HEK293 (cell line): ENCODE results near the gene EREG.

ENCODE experiments used
- CTCF ChIA-PET: fragments of 350-600 bp; formaldehyde crosslinking; extraction: SDS; loops from one replicate; lab custom pipeline; 2021; ENCODE audit warnings: antibody characterized with exemption; lab: Yijun Ruan, JAX
- POLR2A ChIA-PET: fragments of 300-600 bp; formaldehyde crosslinking; extraction: SDS; loops from one replicate; lab custom pipeline; 2020; ENCODE audit warnings: antibody characterized with exemption, inconsistent platforms; lab: Yijun Ruan, JAX
- H3K27ac ChIP-seq: fragments of 200-500 bp; sonication (Bioruptor generic); 2 replicates; pipeline ENCODE4 v1.5.1; 2014; ENCODE audit warnings: low read depth, low read length, control low read depth, inconsistent platforms; ENCODE audit errors: extremely low read depth
- H3K36me3 ChIP-seq, 2 experiments: fragments of 200-500 bp in 1 of 2; sonication (Bioruptor generic) in 1 of 2; 1 replicate in 1 of 2; 2 replicates in 1 of 2; pipeline ENCODE4 v1.5.1; 2014 to 2017; ENCODE audit warnings: inconsistent platforms in 2 of 2, low read length in 2 of 2; ENCODE audit not compliant: control insufficient read depth in 2 of 2, insufficient read depth in 1 of 2
- H3K4me1 ChIP-seq: fragments of 200-500 bp; sonication (Bioruptor generic); 2 replicates; pipeline ENCODE4 v1.5.1; 2014; ENCODE audit warnings: mild to moderate bottlenecking, low read length, inconsistent platforms; ENCODE audit not compliant: control insufficient read depth, insufficient read depth
- H3K4me3 ChIP-seq: 2 replicates; pipeline ENCODE4 v1.5.1; 2011; ENCODE audit warnings: low read depth, mild to moderate bottlenecking, control low read depth, low read length, moderate library complexity
- H3K9me3 ChIP-seq: fragments of 200-500 bp; sonication (Bioruptor generic); 2 replicates; pipeline ENCODE4 v1.5.1; 2014; ENCODE audit warnings: low read depth, low read length, inconsistent platforms; ENCODE audit not compliant: control insufficient read depth, insufficient read depth
- EGR2 ChIP-seq: fragments of 450-650 bp; formaldehyde crosslinking; IDR thresholded peaks from 2 replicates; pipeline ENCODE4 v1.5.1; 2016; ENCODE audit warnings: low read depth, missing biosample characterization, missing genetic modification characterization
- GLIS1 ChIP-seq: fragments of 450-650 bp; formaldehyde crosslinking; IDR thresholded peaks from 2 replicates; pipeline ENCODE4 v1.5.1; 2016; ENCODE audit warnings: missing biosample characterization, missing genetic modification characterization
- KLF8 ChIP-seq: fragments of 450-650 bp; formaldehyde crosslinking; IDR thresholded peaks from 2 replicates; pipeline ENCODE4 v1.5.1; 2016; ENCODE audit warnings: missing biosample characterization, missing genetic modification characterization
- ZFP3 ChIP-seq: fragments of 450-650 bp; formaldehyde crosslinking; IDR thresholded peaks from 2 replicates; pipeline ENCODE4 v1.5.1; 2016; ENCODE audit warnings: low read depth, missing biosample characterization, missing genetic modification characterization
- ZNF169 ChIP-seq: fragments of 450-650 bp; formaldehyde crosslinking; IDR thresholded peaks from 2 replicates; pipeline ENCODE4 v1.5.1; 2016; ENCODE audit warnings: missing biosample characterization, missing genetic modification characterization
- ZNF202 ChIP-seq: fragments of 450-650 bp; formaldehyde crosslinking; IDR thresholded peaks from 2 replicates; pipeline ENCODE4 v1.5.1; 2016; ENCODE audit warnings: missing biosample characterization, missing genetic modification characterization, borderline replicate concordance
- ZNF223 ChIP-seq: fragments of 450-650 bp; formaldehyde crosslinking; IDR thresholded peaks from 2 replicates; pipeline ENCODE4 v1.5.1; 2016; ENCODE audit warnings: missing biosample characterization, missing genetic modification characterization
- ZNF239 ChIP-seq: fragments of 450-650 bp; formaldehyde crosslinking; IDR thresholded peaks from 2 replicates; pipeline ENCODE4 v1.5.1; 2016; ENCODE audit warnings: missing biosample characterization, missing genetic modification characterization
- ZNF266 ChIP-seq: fragments of 450-650 bp; formaldehyde crosslinking; IDR thresholded peaks from 2 replicates; pipeline ENCODE4 v1.5.1; 2016; ENCODE audit warnings: missing biosample characterization, missing genetic modification characterization, low read depth
- ZNF514 ChIP-seq: fragments of 450-650 bp; formaldehyde crosslinking; IDR thresholded peaks from 2 replicates; pipeline ENCODE4 v1.5.1; 2016; ENCODE audit warnings: missing biosample characterization, missing genetic modification characterization
- ZNF548 ChIP-seq: fragments of 450-650 bp; formaldehyde crosslinking; IDR thresholded peaks from 2 replicates; pipeline ENCODE4 v1.5.1; 2016; ENCODE audit warnings: missing biosample characterization, missing genetic modification characterization
- ZNF571 ChIP-seq: fragments of 450-650 bp; formaldehyde crosslinking; IDR thresholded peaks from 2 replicates; pipeline ENCODE4 v1.5.0; 2017; ENCODE audit warnings: missing biosample characterization, missing genetic modification characterization
- ZNF585B ChIP-seq: fragments of 450-650 bp; formaldehyde crosslinking; IDR thresholded peaks from 2 replicates; pipeline ENCODE4 v1.5.1; 2016; ENCODE audit warnings: missing biosample characterization, missing genetic modification characterization
- ZNF621 ChIP-seq: fragments of 450-650 bp; formaldehyde crosslinking; IDR thresholded peaks from 2 replicates; pipeline ENCODE4 v1.5.1; 2017; ENCODE audit warnings: missing biosample characterization, missing genetic modification characterization
- ZNF654 ChIP-seq: fragments of 450-650 bp; formaldehyde crosslinking; IDR thresholded peaks from 2 replicates; pipeline ENCODE4 v1.5.1; 2016; ENCODE audit warnings: low read depth, missing biosample characterization, missing genetic modification characterization
- ZNF664 ChIP-seq: fragments of 450-650 bp; formaldehyde crosslinking; IDR thresholded peaks from 2 replicates; pipeline ENCODE4 v1.5.1; 2016; ENCODE audit warnings: missing biosample characterization, missing genetic modification characterization
- ZNF830 ChIP-seq: fragments of 450-650 bp; IDR thresholded peaks from 2 replicates; pipeline ENCODE4 v1.5.0; 2018; ENCODE audit warnings: missing biosample characterization, missing genetic modification characterization, low read depth, mild to moderate bottlenecking, moderate library complexity
- TF ChIP-seq, protein P1 (sequence below): fragments of 450-650 bp; formaldehyde crosslinking; IDR thresholded peaks from 2 replicates; pipeline ENCODE4 v1.5.1; 2017; ENCODE audit warnings: missing biosample characterization, missing genetic modification characterization
- TF ChIP-seq, protein P2 (sequence below): fragments of 450-650 bp; formaldehyde crosslinking; IDR thresholded peaks from 2 replicates; pipeline ENCODE4 v1.5.1; 2016; ENCODE audit warnings: missing biosample characterization, missing genetic modification characterization
- TF ChIP-seq, protein P3 (sequence below): fragments of 450-650 bp; IDR thresholded peaks from 2 replicates; pipeline ENCODE4 v1.5.1; 2018; ENCODE audit warnings: missing biosample characterization, mild to moderate bottlenecking, missing genetic modification characterization
- TF ChIP-seq, protein P4 (sequence below): fragments of 450-650 bp; formaldehyde crosslinking; optimal IDR thresholded peaks from 2 replicates; pipeline ENCODE3; 2016; ENCODE audit warnings: missing biosample characterization, mild to moderate bottlenecking, missing genetic modification characterization
- TF ChIP-seq, protein P5 (sequence below): fragments of 450-650 bp; formaldehyde crosslinking; IDR thresholded peaks from 2 replicates; pipeline ENCODE4 v1.5.1; 2017; ENCODE audit warnings: missing biosample characterization, missing genetic modification characterization
- TF ChIP-seq, protein P6 (sequence below): fragments of 450-650 bp; formaldehyde crosslinking; IDR thresholded peaks from 2 replicates; pipeline ENCODE4 v1.5.1; 2016; ENCODE audit warnings: missing biosample characterization, missing genetic modification characterization
- TF ChIP-seq, protein P7 (sequence below): fragments of 450-650 bp; formaldehyde crosslinking; IDR thresholded peaks from 2 replicates; pipeline ENCODE4 v1.5.0; 2017; ENCODE audit warnings: missing biosample characterization, missing genetic modification characterization, borderline replicate concordance

EREG gene

DNA sequence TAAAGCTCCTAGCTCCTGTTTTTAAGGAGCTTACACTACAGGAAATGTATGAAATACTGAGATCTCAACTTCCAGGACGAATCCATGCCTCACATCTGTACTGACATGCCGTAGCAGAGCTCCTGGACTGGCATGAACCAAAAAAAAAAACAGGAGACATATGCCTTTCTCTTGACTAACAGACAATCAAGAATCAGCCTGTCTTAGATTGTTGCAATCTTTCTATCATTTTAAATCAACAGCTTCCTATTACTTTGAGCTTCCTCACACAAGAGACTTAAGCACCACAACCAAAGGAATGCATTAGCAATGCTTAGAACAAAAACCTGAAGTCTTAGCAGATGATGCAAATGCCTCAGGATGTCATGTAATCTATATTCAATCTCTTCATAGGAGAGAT lies 45.3 kb downstream of the EREG start (continued):
- TF ChIP-seq, protein P1, sequence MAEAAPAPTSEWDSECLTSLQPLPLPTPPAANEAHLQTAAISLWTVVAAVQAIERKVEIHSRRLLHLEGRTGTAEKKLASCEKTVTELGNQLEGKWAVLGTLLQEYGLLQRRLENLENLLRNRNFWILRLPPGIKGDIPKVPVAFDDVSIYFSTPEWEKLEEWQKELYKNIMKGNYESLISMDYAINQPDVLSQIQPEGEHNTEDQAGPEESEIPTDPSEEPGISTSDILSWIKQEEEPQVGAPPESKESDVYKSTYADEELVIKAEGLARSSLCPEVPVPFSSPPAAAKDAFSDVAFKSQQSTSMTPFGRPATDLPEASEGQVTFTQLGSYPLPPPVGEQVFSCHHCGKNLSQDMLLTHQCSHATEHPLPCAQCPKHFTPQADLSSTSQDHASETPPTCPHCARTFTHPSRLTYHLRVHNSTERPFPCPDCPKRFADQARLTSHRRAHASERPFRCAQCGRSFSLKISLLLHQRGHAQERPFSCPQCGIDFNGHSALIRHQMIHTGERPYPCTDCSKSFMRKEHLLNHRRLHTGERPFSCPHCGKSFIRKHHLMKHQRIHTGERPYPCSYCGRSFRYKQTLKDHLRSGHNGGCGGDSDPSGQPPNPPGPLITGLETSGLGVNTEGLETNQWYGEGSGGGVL: no peak
- no peak for TF ChIP-seq ZNF514
- TF ChIP-seq, protein P2, sequence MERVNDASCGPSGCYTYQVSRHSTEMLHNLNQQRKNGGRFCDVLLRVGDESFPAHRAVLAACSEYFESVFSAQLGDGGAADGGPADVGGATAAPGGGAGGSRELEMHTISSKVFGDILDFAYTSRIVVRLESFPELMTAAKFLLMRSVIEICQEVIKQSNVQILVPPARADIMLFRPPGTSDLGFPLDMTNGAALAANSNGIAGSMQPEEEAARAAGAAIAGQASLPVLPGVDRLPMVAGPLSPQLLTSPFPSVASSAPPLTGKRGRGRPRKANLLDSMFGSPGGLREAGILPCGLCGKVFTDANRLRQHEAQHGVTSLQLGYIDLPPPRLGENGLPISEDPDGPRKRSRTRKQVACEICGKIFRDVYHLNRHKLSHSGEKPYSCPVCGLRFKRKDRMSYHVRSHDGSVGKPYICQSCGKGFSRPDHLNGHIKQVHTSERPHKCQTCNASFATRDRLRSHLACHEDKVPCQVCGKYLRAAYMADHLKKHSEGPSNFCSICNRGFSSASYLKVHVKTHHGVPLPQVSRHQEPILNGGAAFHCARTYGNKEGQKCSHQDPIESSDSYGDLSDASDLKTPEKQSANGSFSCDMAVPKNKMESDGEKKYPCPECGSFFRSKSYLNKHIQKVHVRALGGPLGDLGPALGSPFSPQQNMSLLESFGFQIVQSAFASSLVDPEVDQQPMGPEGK (tag by site-specific recombination): no peak
- TF ChIP-seq ZNF548 (tag by site-specific recombination): no peak
- TF ChIP-seq, all 188 proteins: peak for 0

DNA sequence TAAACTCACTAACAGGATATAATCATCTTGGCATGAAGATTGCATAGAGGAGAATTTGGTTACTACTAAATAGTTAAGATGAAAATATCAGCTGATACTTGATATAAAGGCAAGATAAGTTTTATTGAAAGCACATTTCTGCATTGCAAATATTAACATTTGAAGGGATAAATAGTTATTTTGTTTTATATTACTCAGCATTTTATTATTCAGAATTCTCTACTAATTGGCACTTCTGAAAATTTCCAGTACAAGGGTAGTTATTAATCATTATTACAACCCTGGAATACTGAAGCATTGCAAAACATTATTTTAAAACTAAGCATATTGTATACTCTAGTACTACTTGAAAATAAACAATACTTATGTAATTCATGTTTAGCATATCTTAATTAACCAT lies 47.3 kb downstream of the EREG start:
- CTCF ChIA-PET: no interaction called here
- POLR2A ChIA-PET: no interaction called here

More for the DNA sequence above, 47.3 kb downstream of the EREG start:
- H3K4me1 ChIP-seq: no peaks in the 10 kb centered on the region
- no peak overlapping the region for H3K27ac ChIP-seq
- H3K4me3 ChIP-seq: no peak overlapping the region
- no peaks in the 10 kb centered on the region for H3K9me3 ChIP-seq
- no peaks in the 10 kb centered on the region for H3K36me3 ChIP-seq
- TF ChIP-seq ZNF223: no peak
- no peak for TF ChIP-seq ZNF830 (tag by site-specific recombination)
- TF ChIP-seq ZNF169 (tag by site-specific recombination): no peak
- TF ChIP-seq ZNF202 (tag by site-specific recombination): no peak
- TF ChIP-seq ZNF571: no peak
- no peak for TF ChIP-seq EGR2
- TF ChIP-seq, protein P3, sequence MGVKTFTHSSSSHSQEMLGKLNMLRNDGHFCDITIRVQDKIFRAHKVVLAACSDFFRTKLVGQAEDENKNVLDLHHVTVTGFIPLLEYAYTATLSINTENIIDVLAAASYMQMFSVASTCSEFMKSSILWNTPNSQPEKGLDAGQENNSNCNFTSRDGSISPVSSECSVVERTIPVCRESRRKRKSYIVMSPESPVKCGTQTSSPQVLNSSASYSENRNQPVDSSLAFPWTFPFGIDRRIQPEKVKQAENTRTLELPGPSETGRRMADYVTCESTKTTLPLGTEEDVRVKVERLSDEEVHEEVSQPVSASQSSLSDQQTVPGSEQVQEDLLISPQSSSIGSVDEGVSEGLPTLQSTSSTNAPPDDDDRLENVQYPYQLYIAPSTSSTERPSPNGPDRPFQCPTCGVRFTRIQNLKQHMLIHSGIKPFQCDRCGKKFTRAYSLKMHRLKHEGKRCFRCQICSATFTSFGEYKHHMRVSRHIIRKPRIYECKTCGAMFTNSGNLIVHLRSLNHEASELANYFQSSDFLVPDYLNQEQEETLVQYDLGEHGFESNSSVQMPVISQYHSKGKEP: no peak
- no peak for TF ChIP-seq ZNF664
- TF ChIP-seq ZNF621: no peak
- TF ChIP-seq, protein P4, sequence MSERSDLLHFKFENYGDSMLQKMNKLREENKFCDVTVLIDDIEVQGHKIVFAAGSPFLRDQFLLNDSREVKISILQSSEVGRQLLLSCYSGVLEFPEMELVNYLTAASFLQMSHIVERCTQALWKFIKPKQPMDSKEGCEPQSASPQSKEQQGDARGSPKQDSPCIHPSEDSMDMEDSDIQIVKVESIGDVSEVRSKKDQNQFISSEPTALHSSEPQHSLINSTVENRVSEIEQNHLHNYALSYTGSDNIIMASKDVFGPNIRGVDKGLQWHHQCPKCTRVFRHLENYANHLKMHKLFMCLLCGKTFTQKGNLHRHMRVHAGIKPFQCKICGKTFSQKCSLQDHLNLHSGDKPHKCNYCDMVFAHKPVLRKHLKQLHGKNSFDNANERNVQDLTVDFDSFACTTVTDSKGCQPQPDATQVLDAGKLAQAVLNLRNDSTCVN (tag by site-specific recombination): no peak
- TF ChIP-seq ZFP3 (tag by site-specific recombination): no peak
- TF ChIP-seq KLF8 (tag by site-specific recombination): no peak
- no peak for TF ChIP-seq ZNF266 (tag by site-specific recombination)
- no peak for TF ChIP-seq ZNF585B (tag by site-specific recombination)
- TF ChIP-seq GLIS1 (tag by site-specific recombination): no peak
- TF ChIP-seq, protein P5, sequence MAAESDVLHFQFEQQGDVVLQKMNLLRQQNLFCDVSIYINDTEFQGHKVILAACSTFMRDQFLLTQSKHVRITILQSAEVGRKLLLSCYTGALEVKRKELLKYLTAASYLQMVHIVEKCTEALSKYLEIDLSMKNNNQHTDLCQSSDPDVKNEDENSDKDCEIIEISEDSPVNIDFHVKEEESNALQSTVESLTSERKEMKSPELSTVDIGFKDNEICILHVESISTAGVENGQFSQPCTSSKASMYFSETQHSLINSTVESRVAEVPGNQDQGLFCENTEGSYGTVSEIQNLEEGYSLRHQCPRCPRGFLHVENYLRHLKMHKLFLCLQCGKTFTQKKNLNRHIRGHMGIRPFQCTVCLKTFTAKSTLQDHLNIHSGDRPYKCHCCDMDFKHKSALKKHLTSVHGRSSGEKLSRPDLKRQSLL (tag by site-specific recombination): no peak
- TF ChIP-seq ZNF654 (tag by site-specific recombination): no peak
- no peak for TF ChIP-seq ZNF239 (tag by site-specific recombination)
- TF ChIP-seq, protein P6, sequence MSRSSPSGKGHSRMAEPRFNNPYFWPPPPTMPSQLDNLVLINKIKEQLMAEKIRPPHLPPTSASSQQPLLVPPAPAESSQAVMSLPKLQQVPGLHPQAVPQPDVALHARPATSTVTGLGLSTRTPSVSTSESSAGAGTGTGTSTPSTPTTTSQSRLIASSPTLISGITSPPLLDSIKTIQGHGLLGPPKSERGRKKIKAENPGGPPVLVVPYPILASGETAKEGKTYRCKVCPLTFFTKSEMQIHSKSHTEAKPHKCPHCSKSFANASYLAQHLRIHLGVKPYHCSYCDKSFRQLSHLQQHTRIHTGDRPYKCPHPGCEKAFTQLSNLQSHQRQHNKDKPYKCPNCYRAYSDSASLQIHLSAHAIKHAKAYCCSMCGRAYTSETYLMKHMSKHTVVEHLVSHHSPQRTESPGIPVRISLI (tag by site-specific recombination): no peak
- TF ChIP-seq, protein P7, sequence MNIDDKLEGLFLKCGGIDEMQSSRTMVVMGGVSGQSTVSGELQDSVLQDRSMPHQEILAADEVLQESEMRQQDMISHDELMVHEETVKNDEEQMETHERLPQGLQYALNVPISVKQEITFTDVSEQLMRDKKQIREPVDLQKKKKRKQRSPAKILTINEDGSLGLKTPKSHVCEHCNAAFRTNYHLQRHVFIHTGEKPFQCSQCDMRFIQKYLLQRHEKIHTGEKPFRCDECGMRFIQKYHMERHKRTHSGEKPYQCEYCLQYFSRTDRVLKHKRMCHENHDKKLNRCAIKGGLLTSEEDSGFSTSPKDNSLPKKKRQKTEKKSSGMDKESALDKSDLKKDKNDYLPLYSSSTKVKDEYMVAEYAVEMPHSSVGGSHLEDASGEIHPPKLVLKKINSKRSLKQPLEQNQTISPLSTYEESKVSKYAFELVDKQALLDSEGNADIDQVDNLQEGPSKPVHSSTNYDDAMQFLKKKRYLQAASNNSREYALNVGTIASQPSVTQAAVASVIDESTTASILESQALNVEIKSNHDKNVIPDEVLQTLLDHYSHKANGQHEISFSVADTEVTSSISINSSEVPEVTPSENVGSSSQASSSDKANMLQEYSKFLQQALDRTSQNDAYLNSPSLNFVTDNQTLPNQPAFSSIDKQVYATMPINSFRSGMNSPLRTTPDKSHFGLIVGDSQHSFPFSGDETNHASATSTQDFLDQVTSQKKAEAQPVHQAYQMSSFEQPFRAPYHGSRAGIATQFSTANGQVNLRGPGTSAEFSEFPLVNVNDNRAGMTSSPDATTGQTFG: no peak
